Measurements from ENCODE around the gene LRP1B. TPM values are rescaled to one million over a fixed set of nuclear protein-coding genes. Genes with fewer than 3 reads are reported as not detected.

LRP1B gene
- total RNA-seq, 4 donors from 2014 or later = 3.6 to 10.1 (median 6.1) TPM

DNA sequence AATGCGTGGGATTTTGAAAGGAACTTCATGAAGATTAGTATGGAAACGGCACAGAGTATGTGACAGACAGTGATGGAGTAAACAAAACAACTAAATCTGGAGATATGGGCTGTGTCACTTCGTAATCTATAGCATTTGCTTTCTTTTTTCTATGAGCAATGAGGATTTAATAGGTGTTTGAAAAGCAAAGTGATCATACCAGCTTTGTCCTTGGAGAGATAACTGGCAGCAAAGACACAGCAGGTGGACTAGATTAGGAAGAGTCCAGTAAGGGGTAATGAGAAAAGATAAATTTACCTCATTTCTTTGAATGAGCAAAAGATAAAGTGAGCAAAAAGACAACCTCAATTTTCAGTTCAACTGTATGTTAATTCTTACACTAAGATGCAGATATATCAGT is 199.0 kb downstream of the LRP1B start:
- DNase-seq (ENCODE audit: low spot score) = no peak
- ATAC-seq (ENCODE audit: low FRiP score) = no peak
- TF ChIP-seq, protein P1, sequence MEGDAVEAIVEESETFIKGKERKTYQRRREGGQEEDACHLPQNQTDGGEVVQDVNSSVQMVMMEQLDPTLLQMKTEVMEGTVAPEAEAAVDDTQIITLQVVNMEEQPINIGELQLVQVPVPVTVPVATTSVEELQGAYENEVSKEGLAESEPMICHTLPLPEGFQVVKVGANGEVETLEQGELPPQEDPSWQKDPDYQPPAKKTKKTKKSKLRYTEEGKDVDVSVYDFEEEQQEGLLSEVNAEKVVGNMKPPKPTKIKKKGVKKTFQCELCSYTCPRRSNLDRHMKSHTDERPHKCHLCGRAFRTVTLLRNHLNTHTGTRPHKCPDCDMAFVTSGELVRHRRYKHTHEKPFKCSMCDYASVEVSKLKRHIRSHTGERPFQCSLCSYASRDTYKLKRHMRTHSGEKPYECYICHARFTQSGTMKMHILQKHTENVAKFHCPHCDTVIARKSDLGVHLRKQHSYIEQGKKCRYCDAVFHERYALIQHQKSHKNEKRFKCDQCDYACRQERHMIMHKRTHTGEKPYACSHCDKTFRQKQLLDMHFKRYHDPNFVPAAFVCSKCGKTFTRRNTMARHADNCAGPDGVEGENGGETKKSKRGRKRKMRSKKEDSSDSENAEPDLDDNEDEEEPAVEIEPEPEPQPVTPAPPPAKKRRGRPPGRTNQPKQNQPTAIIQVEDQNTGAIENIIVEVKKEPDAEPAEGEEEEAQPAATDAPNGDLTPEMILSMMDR (IDR thresholded peaks at IDR 0.05) = no peak

DNA sequence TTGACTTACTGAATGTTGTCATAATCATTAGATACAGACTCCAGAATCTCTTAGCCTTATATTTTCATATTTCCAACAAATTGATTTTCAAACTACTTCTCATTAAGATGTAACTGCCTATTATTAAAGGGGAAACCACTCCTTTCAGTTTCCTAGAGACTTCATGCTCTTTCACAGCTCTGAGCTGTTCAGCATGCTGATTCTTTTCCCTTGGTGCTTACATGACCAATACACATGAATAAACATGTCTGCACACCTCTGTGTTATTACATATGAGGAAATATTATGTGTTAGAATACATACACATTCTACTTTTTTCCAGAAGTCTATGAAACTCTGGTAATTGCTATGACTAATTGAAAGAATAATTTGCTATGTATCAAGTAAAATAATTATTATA is 200.0 kb downstream of the LRP1B start:
- TF ChIP-seq, protein P1 (IDR thresholded peaks at IDR 0.05) = no peak
- ATAC-seq (ENCODE audit: low FRiP score) (no peak), DNase-seq (ENCODE audit: low spot score) (no peak)

DNA sequence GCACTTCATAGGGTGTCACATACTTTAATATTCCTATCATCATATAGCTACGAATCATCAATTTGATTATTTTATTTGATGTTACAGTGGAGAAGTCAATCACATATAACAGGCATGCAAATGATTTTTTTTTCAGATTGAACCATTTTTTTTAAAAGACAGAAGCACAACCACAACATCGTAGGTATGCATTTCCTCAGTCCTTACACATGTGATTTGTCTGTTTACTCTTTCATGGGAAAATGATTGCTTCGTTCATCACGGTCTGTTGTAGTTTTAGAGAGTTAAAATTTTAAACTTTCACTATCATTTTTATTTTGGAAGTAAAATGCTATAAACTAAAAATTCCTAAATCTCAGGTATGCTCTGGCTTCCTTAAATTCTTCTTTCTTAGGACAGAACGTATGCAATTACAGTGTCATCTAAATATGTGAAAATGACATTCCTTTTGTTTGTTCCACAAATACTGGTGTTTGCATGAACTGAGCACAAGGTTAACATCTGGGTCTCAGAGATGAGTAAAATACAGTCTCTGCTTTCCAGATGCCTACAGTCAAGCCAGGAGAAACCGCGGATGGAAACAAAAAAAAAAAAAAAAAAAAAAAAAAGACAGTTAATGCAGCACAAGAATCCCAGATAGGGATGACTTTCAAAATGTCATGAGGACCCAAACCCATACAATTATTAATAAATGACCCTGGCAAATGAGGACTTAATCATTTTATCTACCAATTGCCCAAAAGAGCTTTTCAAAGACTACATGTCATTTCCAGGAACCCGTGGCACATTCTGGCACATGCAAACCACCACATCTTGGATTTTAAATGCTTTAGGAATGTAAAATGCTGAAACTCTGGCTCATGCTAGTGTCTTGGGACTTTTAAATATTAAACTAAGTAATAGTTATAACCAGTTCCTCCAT is 201.2 kb downstream of the LRP1B start:
- DNase-seq (ENCODE audit: low spot score) (no peak), ATAC-seq (ENCODE audit: low FRiP score) (no peak)
- TF ChIP-seq, protein P1 (IDR thresholded peaks at IDR 0.05) = no peak

- TF ChIP-seq, protein P1 (IDR thresholded peaks at IDR 0.05) = no peak
- no peak for ATAC-seq (ENCODE audit: low FRiP score)
- DNase-seq (ENCODE audit: low spot score) = no peak
Measured at GRCh38 chr2:141928476-141928875, 202.3 kb downstream of the LRP1B start.

DNA sequence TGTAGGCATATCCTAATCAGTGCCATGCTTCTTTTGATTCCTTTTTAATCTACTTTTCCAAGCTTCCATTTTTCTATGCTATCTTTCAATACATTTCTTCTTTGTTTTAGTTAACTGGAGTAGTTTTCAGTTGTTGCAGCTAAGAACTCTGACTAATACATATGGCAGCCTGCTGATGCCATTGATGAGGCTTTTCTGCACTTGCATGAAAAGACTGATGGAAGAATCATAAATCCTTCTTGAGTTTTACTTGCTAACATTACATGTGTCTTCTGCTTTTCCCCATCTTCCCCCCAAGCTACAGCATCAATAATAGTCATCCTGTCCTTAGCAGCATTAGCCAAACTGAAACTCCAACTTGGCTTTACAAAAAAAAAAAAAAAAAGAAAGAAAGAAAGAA is 203.3 kb downstream of the LRP1B start:
- ATAC-seq (ENCODE audit: low FRiP score) = no peak
- TF ChIP-seq, protein P1 (IDR thresholded peaks at IDR 0.05) = no peak
- no peak for DNase-seq (ENCODE audit: low spot score)

DNA sequence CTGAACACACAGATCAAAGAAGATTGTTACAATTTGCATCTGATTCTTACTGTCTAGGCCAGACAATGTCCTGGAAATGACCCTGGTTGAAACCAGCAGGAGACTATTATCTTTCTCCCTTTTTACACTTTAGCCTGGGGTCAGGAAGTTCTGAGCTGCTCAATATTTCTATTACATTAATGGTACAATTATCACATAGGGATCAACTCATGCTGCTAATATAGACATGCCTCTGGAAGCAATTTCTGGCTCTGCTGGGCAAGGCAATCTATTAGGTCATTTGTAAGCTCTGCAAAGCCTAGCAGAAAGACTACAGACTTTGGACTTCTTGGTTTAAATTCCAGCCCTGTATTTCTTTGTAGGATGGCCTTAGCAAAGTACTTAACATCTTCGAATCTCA is 205.3 kb downstream of the LRP1B start:
- TF ChIP-seq, protein P1 (IDR thresholded peaks at IDR 0.05) = no peak
- ATAC-seq (ENCODE audit: low FRiP score) = no peak
- no peak for DNase-seq (ENCODE audit: low spot score)

- TF ChIP-seq, protein P1 (IDR thresholded peaks at IDR 0.05) = no peak
- DNase-seq (ENCODE audit: low spot score) (no peak), ATAC-seq (ENCODE audit: low FRiP score) (no peak)
Measured at GRCh38 chr2:141923657-141924056, 207.2 kb downstream of the LRP1B start.

Data from omental fat pad (tissue), 4 donors.